ENCODE measurements around the gene RRP8. TPM values are rescaled to one million over a fixed set of nuclear protein-coding genes. Genes with fewer than 3 reads are reported as not detected.

RRP8 gene
- total and polyA plus RNA-seq, 9 of the 15 experiments (the other 6 are each of a cell fraction or from before 2014, with no cell fraction given): 5.7 to 47.3 (median 32.6) TPM

DNA sequence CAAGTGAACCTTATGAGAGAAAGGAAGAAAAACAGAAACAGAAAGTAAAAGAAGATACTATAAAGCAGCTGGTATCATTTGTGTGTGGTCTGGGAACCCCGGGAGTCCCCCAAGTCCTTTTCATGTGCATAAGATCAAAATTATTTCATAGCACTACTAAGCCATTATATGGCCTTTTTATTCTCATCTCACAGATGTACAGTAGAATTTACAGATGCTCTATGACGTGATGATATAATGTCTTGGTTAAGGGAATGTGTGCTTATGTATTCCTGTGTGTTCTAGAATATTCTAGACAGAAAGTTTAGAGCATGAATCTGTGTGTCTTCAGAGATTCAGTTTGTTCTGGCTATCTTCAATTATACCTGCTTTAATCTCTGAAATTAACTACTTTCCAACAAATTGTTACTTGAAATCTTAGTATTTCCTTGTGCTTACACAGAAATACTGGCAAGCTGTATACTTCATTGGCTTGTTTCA, 24.4 kb upstream of the RRP8 start:
- Histone ChIP-seq H3K4me2 (ENCODE audit: insufficient read depth, low read length) (no peak overlapping the region), H3K27ac (ENCODE audit: extremely low read depth, low read depth, low read length) (no peak overlapping the region), H4K20me1 (replicated peaks; ENCODE audit: control insufficient read depth, insufficient read depth, low read length) (no peaks in the 10 kb centered on the region), H3K9ac (ENCODE audit: insufficient read depth in 1 of 2, low read depth in 2 of 2, low read length in 2 of 2) (no peak overlapping the region), H3K4me3 (no peak overlapping the region), H2AFZ (ENCODE audit: low read depth, low read length) (no peak overlapping the region), H3K4me1 (replicated peaks in 1 of 2; ENCODE audit: control insufficient read depth in 2 of 2, insufficient read depth in 2 of 2, low read length in 2 of 2) (peaks cover 0 to 31% of the 10 kb centered on the region in 2 experiments; a peak in 2 of 5 replicates), H3K9me1 (ENCODE audit: control insufficient read depth, insufficient read depth, low read length) (no peaks in the 10 kb centered on the region), H3K36me3 (ENCODE audit: control insufficient read depth, insufficient read depth, low read length) (no peaks in the 10 kb centered on the region), H3K9me3 (replicated peaks; ENCODE audit: control insufficient read depth, insufficient read depth, low read depth, low read length) (no peaks in the 10 kb centered on the region), H3K27me3 (ENCODE audit: control insufficient read depth in 2 of 2, insufficient read depth in 2 of 2, low read length in 2 of 2) (peaks cover 3 to 37% of the 10 kb centered on the region in 2 experiments; a peak in 4 of 5 replicates), H3K79me2 (ENCODE audit: control insufficient read depth, insufficient read depth, low read length) (no peaks in the 10 kb centered on the region)
- no peak for FAIRE-seq
- POLR2A ChIA-PET: interaction anchor here (1.0 to 2.0 kb wide), 4 partner anchors 8 to 25 kb away, joined by 3 to 6 read pairs (median 4); partner anchors contain the start of gene TPP1
- no TSS peak for BruUV-seq (replicated peaks)
- in situ Hi-C loops (cut with MboI): no loop called here
- CTCF ChIA-PET (ENCODE audit: low intra/inter-chr PET ratio): no interaction called here
- DNase-seq (ENCODE audit: extremely low read depth in 1 of 4, low spot score in 3 of 4): no peak
- no peak for ATAC-seq
- intact Hi-C loops (cut with micrococcal nuclease): no loop called here
- 14% methylated on average over 2 of the region's 2 CpGs for WGBS (ENCODE audit: insufficient coverage, low coverage, missing lambda C conversion rate)
- TF ChIP-seq SMAD3 (CRISPR knock-in tag; conservative IDR thresholded peaks at IDR 0.05) (no peak), HNRNPK (IDR thresholded peaks at IDR 0.05; ENCODE audit: low read depth, low read length, poor library complexity, severe bottlenecking) (no peak), FOXK1 (CRISPR knock-in tag; IDR thresholded peaks at IDR 0.05; ENCODE audit: borderline replicate concordance) (no peak), NR4A1 (CRISPR knock-in tag; IDR thresholded peaks at IDR 0.05) (no peak), NR4A1 (tag; IDR thresholded peaks at IDR 0.05) (no peak), ZNF143 (CRISPR knock-in tag; IDR thresholded peaks at IDR 0.05) (no peak), CTBP1 (IDR thresholded peaks at IDR 0.05; ENCODE audit: borderline replicate concordance) (no peak), RBFOX2 (IDR thresholded peaks at IDR 0.05; ENCODE audit: low read depth, low read length) (no peak), NRF1 (conservative IDR thresholded peaks at IDR 0.05 in 1 of 2, IDR thresholded peaks at IDR 0.05 in 1 of 2) (no peak), POLR2AphosphoS2 (IDR thresholded peaks at IDR 0.05; ENCODE audit: low read length) (no peak), NR2C2 (CRISPR knock-in tag; IDR thresholded peaks at IDR 0.05) (no peak), NR2C2 (tag; IDR thresholded peaks at IDR 0.05) (no peak), ZNF644 (tag; IDR thresholded peaks at IDR 0.05; ENCODE audit: low read depth) (no peak), HMGN3 (IDR thresholded peaks at IDR 0.05; ENCODE audit: borderline replicate concordance, extremely low read depth, insufficient read length, low read depth, low read length) (no peak), STAT5B (CRISPR knock-in tag; IDR thresholded peaks at IDR 0.05) (no peak), ZNF253 (CRISPR knock-in tag; conservative IDR thresholded peaks at IDR 0.05) (no peak)
- TF ChIP-seq, protein P1, sequence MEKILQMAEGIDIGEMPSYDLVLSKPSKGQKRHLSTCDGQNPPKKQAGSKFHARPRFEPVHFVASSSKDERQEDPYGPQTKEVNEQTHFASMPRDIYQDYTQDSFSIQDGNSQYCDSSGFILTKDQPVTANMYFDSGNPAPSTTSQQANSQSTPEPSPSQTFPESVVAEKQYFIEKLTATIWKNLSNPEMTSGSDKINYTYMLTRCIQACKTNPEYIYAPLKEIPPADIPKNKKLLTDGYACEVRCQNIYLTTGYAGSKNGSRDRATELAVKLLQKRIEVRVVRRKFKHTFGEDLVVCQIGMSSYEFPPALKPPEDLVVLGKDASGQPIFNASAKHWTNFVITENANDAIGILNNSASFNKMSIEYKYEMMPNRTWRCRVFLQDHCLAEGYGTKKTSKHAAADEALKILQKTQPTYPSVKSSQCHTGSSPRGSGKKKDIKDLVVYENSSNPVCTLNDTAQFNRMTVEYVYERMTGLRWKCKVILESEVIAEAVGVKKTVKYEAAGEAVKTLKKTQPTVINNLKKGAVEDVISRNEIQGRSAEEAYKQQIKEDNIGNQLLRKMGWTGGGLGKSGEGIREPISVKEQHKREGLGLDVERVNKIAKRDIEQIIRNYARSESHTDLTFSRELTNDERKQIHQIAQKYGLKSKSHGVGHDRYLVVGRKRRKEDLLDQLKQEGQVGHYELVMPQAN (IDR thresholded peaks at IDR 0.05; ENCODE audit: borderline replicate concordance): no peak
- TF ChIP-seq, protein P2, sequence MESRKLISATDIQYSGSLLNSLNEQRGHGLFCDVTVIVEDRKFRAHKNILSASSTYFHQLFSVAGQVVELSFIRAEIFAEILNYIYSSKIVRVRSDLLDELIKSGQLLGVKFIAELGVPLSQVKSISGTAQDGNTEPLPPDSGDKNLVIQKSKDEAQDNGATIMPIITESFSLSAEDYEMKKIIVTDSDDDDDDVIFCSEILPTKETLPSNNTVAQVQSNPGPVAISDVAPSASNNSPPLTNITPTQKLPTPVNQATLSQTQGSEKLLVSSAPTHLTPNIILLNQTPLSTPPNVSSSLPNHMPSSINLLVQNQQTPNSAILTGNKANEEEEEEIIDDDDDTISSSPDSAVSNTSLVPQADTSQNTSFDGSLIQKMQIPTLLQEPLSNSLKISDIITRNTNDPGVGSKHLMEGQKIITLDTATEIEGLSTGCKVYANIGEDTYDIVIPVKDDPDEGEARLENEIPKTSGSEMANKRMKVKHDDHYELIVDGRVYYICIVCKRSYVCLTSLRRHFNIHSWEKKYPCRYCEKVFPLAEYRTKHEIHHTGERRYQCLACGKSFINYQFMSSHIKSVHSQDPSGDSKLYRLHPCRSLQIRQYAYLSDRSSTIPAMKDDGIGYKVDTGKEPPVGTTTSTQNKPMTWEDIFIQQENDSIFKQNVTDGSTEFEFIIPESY (CRISPR knock-in tag; IDR thresholded peaks at IDR 0.05): no peak
- TF ChIP-seq, protein P3, sequence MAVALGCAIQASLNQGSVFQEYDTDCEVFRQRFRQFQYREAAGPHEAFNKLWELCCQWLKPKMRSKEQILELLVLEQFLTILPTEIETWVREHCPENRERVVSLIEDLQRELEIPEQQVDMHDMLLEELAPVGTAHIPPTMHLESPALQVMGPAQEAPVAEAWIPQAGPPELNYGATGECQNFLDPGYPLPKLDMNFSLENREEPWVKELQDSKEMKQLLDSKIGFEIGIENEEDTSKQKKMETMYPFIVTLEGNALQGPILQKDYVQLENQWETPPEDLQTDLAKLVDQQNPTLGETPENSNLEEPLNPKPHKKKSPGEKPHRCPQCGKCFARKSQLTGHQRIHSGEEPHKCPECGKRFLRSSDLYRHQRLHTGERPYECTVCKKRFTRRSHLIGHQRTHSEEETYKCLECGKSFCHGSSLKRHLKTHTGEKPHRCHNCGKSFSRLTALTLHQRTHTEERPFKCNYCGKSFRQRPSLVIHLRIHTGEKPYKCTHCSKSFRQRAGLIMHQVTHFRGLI (CRISPR knock-in tag; IDR thresholded peaks at IDR 0.05): no peak

All from K562 (cell line).